ENCODE measurements around the gene PARL.

- TF ChIP-seq CTCF (IDR thresholded peaks at IDR 0.05): no peak
- TF ChIP-seq EZH2 (IDR thresholded peaks at IDR 0.05): no peak
These were observed 85.2 kb downstream of the PARL start for GRCh38 chr3:183799461-183799860.

Data from neural progenitor cell (in vitro differentiated cells).